ENCODE results near the gene EIF4E3.

The EIF4E3 gene

GRCh38 chr3:71692139-71692538 lies 33.1 kb downstream of the EIF4E3 start:
- H3K18ac ChIP-seq (ENCODE audit: low read length), result no peak overlapping the region
- no peak overlapping the region for H3K27ac ChIP-seq (ENCODE audit: low read depth, low read length)
- no peaks in the 10 kb centered on the region for H3K36me3 ChIP-seq (ENCODE audit: control insufficient read depth, insufficient read depth, low read length)
- H2BK120ac ChIP-seq (ENCODE audit: low read depth, low read length), result no peak overlapping the region
- no peak overlapping the region for H2BK5ac ChIP-seq (ENCODE audit: low read length)
- H2AK5ac ChIP-seq (ENCODE audit: low read length), result no peak overlapping the region
- no peak for DNase-seq
- no peaks in the 10 kb centered on the region for H3K79me2 ChIP-seq (ENCODE audit: control insufficient read depth, insufficient read depth, low read length)
- no peak overlapping the region for H3K23ac ChIP-seq (ENCODE audit: low read length)
- peaks cover 11% of the 10 kb centered on the region for H3K4me1 ChIP-seq (ENCODE audit: control insufficient read depth, low read depth, low read length)
- H3K9ac ChIP-seq (ENCODE audit: low read length), result no peak overlapping the region
- H3K4me2 ChIP-seq (ENCODE audit: low read length), result no peak overlapping the region
- H2BK15ac ChIP-seq (replicated peaks; ENCODE audit: low read depth), result no peak overlapping the region
- H3K4ac ChIP-seq (ENCODE audit: low read depth, low read length), result no peak overlapping the region
- no peaks in the 10 kb centered on the region for H3K79me1 ChIP-seq (ENCODE audit: low read length)
- no peak overlapping the region for H3K56ac ChIP-seq (ENCODE audit: low read length)
- WGBS (ENCODE audit: extremely low coverage, insufficient coverage, low lambda C conversion rate), result no CpG with 5 or more reads among the region's 1 CpG
- no peak overlapping the region for H3K4me3 ChIP-seq (ENCODE audit: low read length)
- H3K27me3 ChIP-seq (ENCODE audit: insufficient read depth, low read length, poor library complexity), result no peaks in the 10 kb centered on the region
- H4K5ac ChIP-seq (ENCODE audit: low read length), result no peak overlapping the region
- H4K8ac ChIP-seq (ENCODE audit: low read depth, low read length), result no peak overlapping the region

DNA sequence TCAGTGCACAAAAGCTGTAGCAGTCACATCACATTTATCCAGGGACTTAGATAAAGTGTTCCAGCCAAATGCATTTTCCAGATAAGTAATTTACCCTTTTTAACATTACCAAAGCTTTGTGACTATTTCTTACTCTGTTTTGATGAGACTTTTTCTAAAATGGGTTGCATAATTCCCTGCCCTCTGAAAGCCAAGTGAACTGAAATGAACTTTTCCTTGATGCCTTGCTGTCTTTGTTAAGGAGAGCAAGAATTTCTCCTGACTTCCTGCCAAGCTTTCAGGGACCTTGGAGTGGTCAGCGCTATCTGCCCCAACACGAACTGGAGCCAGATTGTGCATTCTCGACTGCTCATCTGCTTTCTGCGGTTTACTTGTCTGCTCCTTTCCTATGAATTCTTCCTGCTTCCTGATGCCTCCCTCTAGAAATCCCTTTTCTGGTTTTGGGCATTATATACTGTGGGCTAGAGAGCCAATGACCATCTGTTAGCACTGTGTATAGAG lies 34.8 kb downstream of the EIF4E3 start:
- Histone ChIP-seq H3K4ac (ENCODE audit: low read depth, low read length) (no peak overlapping the region), H3K18ac (ENCODE audit: low read length) (no peak overlapping the region), H2BK120ac (ENCODE audit: low read depth, low read length) (no peak overlapping the region), H3K79me1 (ENCODE audit: low read length) (no peaks in the 10 kb centered on the region), H3K27ac (ENCODE audit: low read depth, low read length) (no peak overlapping the region), H3K27me3 (ENCODE audit: insufficient read depth, low read length, poor library complexity) (no peaks in the 10 kb centered on the region), H3K4me3 (ENCODE audit: low read length) (no peak overlapping the region), H3K9ac (ENCODE audit: low read length) (no peak overlapping the region), H3K23ac (ENCODE audit: low read length) (no peak overlapping the region), H2BK5ac (ENCODE audit: low read length) (no peak overlapping the region), H2BK15ac (replicated peaks; ENCODE audit: low read depth) (no peak overlapping the region), H4K5ac (ENCODE audit: low read length) (no peak overlapping the region), H2AK5ac (ENCODE audit: low read length) (no peak overlapping the region), H3K36me3 (ENCODE audit: control insufficient read depth, insufficient read depth, low read length) (no peaks in the 10 kb centered on the region), H3K79me2 (ENCODE audit: control insufficient read depth, insufficient read depth, low read length) (no peaks in the 10 kb centered on the region), H4K8ac (ENCODE audit: low read depth, low read length) (no peak overlapping the region), H3K4me1 (ENCODE audit: control insufficient read depth, low read depth, low read length) (peaks cover 11% of the 10 kb centered on the region), H3K56ac (ENCODE audit: low read length) (peak overlapping the region; percentile 35), H3K4me2 (ENCODE audit: low read length) (no peak overlapping the region)
- peak; percentile 62 for DNase-seq
- no CpG with 5 or more reads among the region's 4 CpGs for WGBS (ENCODE audit: extremely low coverage, insufficient coverage, low lambda C conversion rate)

GRCh38 chr3:71689291-71689690 lies 35.9 kb downstream of the EIF4E3 start:
- Histone ChIP-seq H3K56ac (ENCODE audit: low read length) (no peak overlapping the region), H2BK5ac (ENCODE audit: low read length) (no peak overlapping the region), H2BK15ac (replicated peaks; ENCODE audit: low read depth) (no peak overlapping the region), H3K9ac (ENCODE audit: low read length) (no peak overlapping the region), H3K4me3 (ENCODE audit: low read length) (no peak overlapping the region), H2AK5ac (ENCODE audit: low read length) (no peak overlapping the region), H3K23ac (ENCODE audit: low read length) (no peak overlapping the region), H3K27ac (ENCODE audit: low read depth, low read length) (no peak overlapping the region), H4K8ac (ENCODE audit: low read depth, low read length) (no peak overlapping the region), H4K5ac (ENCODE audit: low read length) (no peak overlapping the region), H3K18ac (ENCODE audit: low read length) (no peak overlapping the region), H3K79me2 (ENCODE audit: control insufficient read depth, insufficient read depth, low read length) (no peaks in the 10 kb centered on the region), H3K36me3 (ENCODE audit: control insufficient read depth, insufficient read depth, low read length) (no peaks in the 10 kb centered on the region), H3K4ac (ENCODE audit: low read depth, low read length) (no peak overlapping the region), H3K79me1 (ENCODE audit: low read length) (no peaks in the 10 kb centered on the region), H3K4me1 (ENCODE audit: control insufficient read depth, low read depth, low read length) (peaks cover 11% of the 10 kb centered on the region), H3K4me2 (ENCODE audit: low read length) (no peak overlapping the region), H3K27me3 (ENCODE audit: insufficient read depth, low read length, poor library complexity) (no peaks in the 10 kb centered on the region), H2BK120ac (ENCODE audit: low read depth, low read length) (no peak overlapping the region)
- no CpG with 5 or more reads among the region's 3 CpGs for WGBS (ENCODE audit: extremely low coverage, insufficient coverage, low lambda C conversion rate)
- DNase-seq, result peak; percentile 31

DNA sequence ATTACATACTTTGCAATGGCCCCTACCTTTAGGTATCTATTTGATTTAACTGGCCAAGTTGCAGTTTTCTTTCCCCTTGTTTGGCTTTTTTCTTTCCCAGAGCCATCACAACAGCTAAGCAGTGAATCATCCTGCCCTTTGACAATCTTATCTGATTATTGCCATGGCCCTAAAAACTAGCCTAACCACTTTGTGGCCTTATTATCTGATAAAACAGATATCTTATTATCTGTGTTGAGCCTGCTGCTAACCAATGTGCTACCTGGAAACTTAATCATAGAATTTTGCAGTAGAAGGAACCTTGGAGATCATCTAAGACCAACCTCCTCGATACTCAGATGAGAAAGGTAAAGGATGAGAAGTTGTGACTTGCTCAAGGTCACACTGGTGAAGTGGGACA lies 37.1 kb downstream of the EIF4E3 start:
- Histone ChIP-seq H3K4me2 (ENCODE audit: low read length) (no peak overlapping the region), H3K56ac (ENCODE audit: low read length) (no peak overlapping the region), H2BK120ac (ENCODE audit: low read depth, low read length) (no peak overlapping the region), H3K4me3 (ENCODE audit: low read length) (no peak overlapping the region), H3K27me3 (ENCODE audit: insufficient read depth, low read length, poor library complexity) (no peaks in the 10 kb centered on the region), H3K36me3 (ENCODE audit: control insufficient read depth, insufficient read depth, low read length) (no peaks in the 10 kb centered on the region), H3K23ac (ENCODE audit: low read length) (no peak overlapping the region), H4K8ac (ENCODE audit: low read depth, low read length) (no peak overlapping the region), H3K79me1 (ENCODE audit: low read length) (no peaks in the 10 kb centered on the region), H3K18ac (ENCODE audit: low read length) (no peak overlapping the region), H4K5ac (ENCODE audit: low read length) (no peak overlapping the region), H3K4ac (ENCODE audit: low read depth, low read length) (no peak overlapping the region), H2BK5ac (ENCODE audit: low read length) (no peak overlapping the region), H3K79me2 (ENCODE audit: control insufficient read depth, insufficient read depth, low read length) (no peaks in the 10 kb centered on the region), H3K27ac (ENCODE audit: low read depth, low read length) (no peak overlapping the region), H3K4me1 (ENCODE audit: control insufficient read depth, low read depth, low read length) (peaks cover 11% of the 10 kb centered on the region), H2AK5ac (ENCODE audit: low read length) (no peak overlapping the region), H3K9ac (ENCODE audit: low read length) (no peak overlapping the region), H2BK15ac (replicated peaks; ENCODE audit: low read depth) (no peak overlapping the region)
- DNase-seq, result peak; percentile 85
- no CpG with 5 or more reads among the region's 1 CpG for WGBS (ENCODE audit: extremely low coverage, insufficient coverage, low lambda C conversion rate)

DNA sequence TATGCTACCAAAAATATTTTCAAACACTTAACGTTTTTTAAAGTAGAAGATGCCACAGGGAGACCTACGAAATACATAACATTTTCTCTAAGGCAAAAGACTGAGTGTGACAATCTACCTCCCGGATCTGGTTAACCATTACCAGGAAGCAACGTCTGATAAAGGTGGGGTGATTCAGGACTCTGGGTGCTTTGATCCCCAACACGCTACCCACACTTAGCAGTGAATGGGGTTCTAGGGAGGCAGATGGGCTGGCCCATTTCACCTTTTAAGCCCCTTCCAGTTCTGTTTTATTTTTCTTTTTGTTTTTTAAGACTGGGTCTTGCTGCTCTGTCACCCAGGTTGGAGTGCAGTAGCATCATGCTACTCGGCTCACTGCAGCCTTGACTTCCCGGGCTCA lies 39.5 kb downstream of the EIF4E3 start:
- no peak overlapping the region for H2BK5ac ChIP-seq (ENCODE audit: low read length)
- H2BK120ac ChIP-seq (ENCODE audit: low read depth, low read length), result no peak overlapping the region
- H2AK5ac ChIP-seq (ENCODE audit: low read length), result no peak overlapping the region
- no peak overlapping the region for H3K9ac ChIP-seq (ENCODE audit: low read length)
- H3K18ac ChIP-seq (ENCODE audit: low read length), result no peak overlapping the region
- no peak overlapping the region for H4K5ac ChIP-seq (ENCODE audit: low read length)
- no peaks in the 10 kb centered on the region for H3K79me2 ChIP-seq (ENCODE audit: control insufficient read depth, insufficient read depth, low read length)
- H3K79me1 ChIP-seq (ENCODE audit: low read length), result no peaks in the 10 kb centered on the region
- H3K4ac ChIP-seq (ENCODE audit: low read depth, low read length), result no peak overlapping the region
- peaks cover 9% of the 10 kb centered on the region for H3K4me1 ChIP-seq (ENCODE audit: control insufficient read depth, low read depth, low read length)
- H3K36me3 ChIP-seq (ENCODE audit: control insufficient read depth, insufficient read depth, low read length), result no peaks in the 10 kb centered on the region
- no peaks in the 10 kb centered on the region for H3K27me3 ChIP-seq (ENCODE audit: insufficient read depth, low read length, poor library complexity)
- no peak overlapping the region for H3K4me2 ChIP-seq (ENCODE audit: low read length)
- H3K4me3 ChIP-seq (ENCODE audit: low read length), result no peak overlapping the region
- WGBS (ENCODE audit: extremely low coverage, insufficient coverage, low lambda C conversion rate), result no CpG with 5 or more reads among the region's 7 CpGs
- no peak for DNase-seq
- H2BK15ac ChIP-seq (replicated peaks; ENCODE audit: low read depth), result no peak overlapping the region
- H3K23ac ChIP-seq (ENCODE audit: low read length), result no peak overlapping the region
- H3K27ac ChIP-seq (ENCODE audit: low read depth, low read length), result no peak overlapping the region
- H4K8ac ChIP-seq (ENCODE audit: low read depth, low read length), result no peak overlapping the region
- no peak overlapping the region for H3K56ac ChIP-seq (ENCODE audit: low read length)

- Histone ChIP-seq H2AK5ac (ENCODE audit: low read length) (no peak overlapping the region), H3K9ac (ENCODE audit: low read length) (no peak overlapping the region), H2BK120ac (ENCODE audit: low read depth, low read length) (peak overlapping the region; percentile 61), H3K27ac (ENCODE audit: low read depth, low read length) (no peak overlapping the region), H4K5ac (ENCODE audit: low read length) (no peak overlapping the region), H4K8ac (ENCODE audit: low read depth, low read length) (no peak overlapping the region), H3K36me3 (ENCODE audit: control insufficient read depth, insufficient read depth, low read length) (no peaks in the 10 kb centered on the region), H3K4me2 (ENCODE audit: low read length) (no peak overlapping the region), H3K56ac (ENCODE audit: low read length) (no peak overlapping the region), H3K79me1 (ENCODE audit: low read length) (no peaks in the 10 kb centered on the region), H3K27me3 (ENCODE audit: insufficient read depth, low read length, poor library complexity) (no peaks in the 10 kb centered on the region), H3K23ac (ENCODE audit: low read length) (no peak overlapping the region), H2BK15ac (replicated peaks; ENCODE audit: low read depth) (no peak overlapping the region), H2BK5ac (ENCODE audit: low read length) (no peak overlapping the region), H3K4me3 (ENCODE audit: low read length) (no peak overlapping the region), H3K79me2 (ENCODE audit: control insufficient read depth, insufficient read depth, low read length) (no peaks in the 10 kb centered on the region), H3K4me1 (ENCODE audit: control insufficient read depth, low read depth, low read length) (peaks cover 7% of the 10 kb centered on the region), H3K18ac (ENCODE audit: low read length) (peak overlapping the region; percentile 84), H3K4ac (ENCODE audit: low read depth, low read length) (no peak overlapping the region)
- DNase-seq, result peak; percentile 51
- no CpG with 5 or more reads among the region's 6 CpGs for WGBS (ENCODE audit: extremely low coverage, insufficient coverage, low lambda C conversion rate)
Observed at GRCh38 chr3:71684757-71685386, 40.3 kb downstream of the EIF4E3 start.
